HepG2 (cell line): ENCODE measurements around the gene GPR65. TPM values are rescaled to one million over a fixed set of nuclear protein-coding genes. Genes with fewer than 3 reads are reported as not detected.
A peak's percentile ranks its signal among the peaks of the same experiment; 100 is the strongest.

Experiments used
- EP300 ChIP-seq, 3 experiments: sonication (generic) in 1 of 3; formaldehyde crosslinking in 1 of 3; IDR thresholded peaks; 2 replicates each; pipeline versions ENCODE4 v1.5.1 to v1.6.1; 2011 to 2020; ENCODE audit warnings: low read depth in 2 of 3, low read length in 2 of 3, borderline replicate concordance in 1 of 3, improper control_type of control experiment in 1 of 3, mild to moderate bottlenecking in 1 of 3, missing genetic modification reagents in 1 of 3, moderate library complexity in 1 of 3
- ETV5 ChIP-seq: IDR thresholded peaks from 2 replicates; pipeline ENCODE4 v1.6.1; 2018; ENCODE audit warnings: missing biosample characterization, missing genetic modification reagents, inconsistent platforms, borderline replicate concordance
- GATA4 ChIP-seq: sonication (generic); IDR thresholded peaks from 2 replicates; pipeline ENCODE4 v1.6.1; 2016; ENCODE audit warnings: antibody characterized with exemption, low read depth, borderline replicate concordance
- HDAC2 ChIP-seq: sonication (generic); formaldehyde crosslinking; IDR thresholded peaks from 2 replicates; pipeline ENCODE4 v1.4.0; 2020; ENCODE audit warnings: missing genetic modification reagents
- HOXA3 ChIP-seq: sonication (generic); formaldehyde crosslinking; IDR thresholded peaks from 2 replicates; pipeline ENCODE4 v1.5.0; 2020; ENCODE audit warnings: missing genetic modification reagents
- MXD4 ChIP-seq: IDR thresholded peaks from 2 replicates; pipeline ENCODE4 v1.6.1; 2016; ENCODE audit warnings: mild to moderate bottlenecking, missing biosample characterization, missing genetic modification reagents
- MYC ChIP-seq: sonication (generic); formaldehyde crosslinking; IDR thresholded peaks from 2 replicates; pipeline ENCODE4 v1.9.0; 2021; ENCODE audit warnings: missing genetic modification reagents, borderline replicate concordance
- NKX3-1 ChIP-seq: sonication (generic); formaldehyde crosslinking; IDR thresholded peaks from 2 replicates; pipeline ENCODE4 v1.5.0; 2020; ENCODE audit warnings: missing genetic modification reagents
- NR2F2 ChIP-seq: IDR thresholded peaks from 2 replicates; pipeline ENCODE4 v1.6.1; 2012; ENCODE audit warnings: low read depth, inconsistent platforms, borderline replicate concordance
- POGZ ChIP-seq: sonication (generic); formaldehyde crosslinking; IDR thresholded peaks from 2 replicates; pipeline ENCODE4 v1.4.0; 2020; ENCODE audit warnings: mild to moderate bottlenecking, missing genetic modification reagents
- RBFOX2 ChIP-seq: fragments of 200-400 bp; formaldehyde crosslinking; IDR thresholded peaks from 2 replicates; pipeline ENCODE4 v1.6.1; 2017; ENCODE audit warnings: low read depth, mild to moderate bottlenecking, low read length
- SOX13 ChIP-seq, 3 experiments: fragments of 450-650 bp in 1 of 3; sonication (generic) in 1 of 3; formaldehyde crosslinking in 1 of 3; IDR thresholded peaks in 2 of 3; conservative IDR thresholded peaks in 1 of 3; 2 replicates each; pipeline versions ENCODE4 v1.5.0 to v1.6.1; 2016 to 2020; ENCODE audit warnings: antibody characterized with exemption in 1 of 3, mild to moderate bottlenecking in 1 of 3, missing compliant biosample characterization in 1 of 3, missing genetic modification reagents in 1 of 3, moderate library complexity in 1 of 3
- SOX5 ChIP-seq: IDR thresholded peaks from 2 replicates; pipeline ENCODE4 v1.6.1; 2016; ENCODE audit warnings: borderline replicate concordance
- ZFY ChIP-seq: sonication (generic); formaldehyde crosslinking; IDR thresholded peaks from 2 replicates; pipeline ENCODE4 v1.4.0; 2020; ENCODE audit warnings: missing genetic modification reagents
- polyA plus RNA-seq, 8 experiments: library from polyadenylated mRNA; depleted of rRNA in 3 of 8; stranded (reverse) in 7 of 8; unstranded in 1 of 8; fragments of >200 nt; fragmentation: Illumina TruSeq in 4 of 8; extraction: Trizol in 4 of 8; gene quantifications; 2 replicates each; pipeline versions ENCODE4 v1.2.1 to v1.2.3, GENCODE V29; 2011 to 2016; ENCODE audit warnings: low read depth in 4 of 8, missing spikeins in 1 of 8, mixed read lengths in 1 of 8; ENCODE audit not compliant: insufficient read depth in 1 of 8
- total RNA-seq, 5 experiments: library from RNA; depleted of rRNA; stranded (reverse); fragments of >200 nt; fragmentation: Illumina TruSeq; extraction: Trizol; gene quantifications; 2 replicates each; pipeline ENCODE4 v1.2.3, GENCODE V29; 2016; ENCODE audit warnings: low read depth in 1 of 5
- TF ChIP-seq, protein P1 (sequence below): sonication (generic); formaldehyde crosslinking; conservative IDR thresholded peaks from 2 replicates; pipeline ENCODE4 v1.4.0; 2020; ENCODE audit warnings: mild to moderate bottlenecking, missing genetic modification reagents, moderate library complexity
- TF ChIP-seq, protein P2 (sequence below): sonication (generic); formaldehyde crosslinking; IDR thresholded peaks from 2 replicates; pipeline ENCODE4 v1.4.0; 2020; ENCODE audit warnings: missing genetic modification reagents
- TF ChIP-seq, protein P3 (sequence below), 2 experiments: sonication (generic) in 1 of 2; formaldehyde crosslinking in 1 of 2; IDR thresholded peaks; 2 replicates each; pipeline versions ENCODE4 v1.4.0 to v1.6.1; 2016 to 2020; ENCODE audit warnings: borderline replicate concordance in 1 of 2, low read depth in 1 of 2, mild to moderate bottlenecking in 1 of 2, missing genetic modification reagents in 1 of 2

The GPR65 gene
- total and polyA plus RNA-seq, 2 of the 13 experiments (the other 11 are each of a cell fraction or from before 2014, with no cell fraction given): not detected

GRCh38 chr14:88024252-88025086, 19.5 kb downstream of the GPR65 start (continued):
- TF ChIP-seq RBFOX2 (peak; percentile 75; the same call in 1 of the 2 replicates), SOX13 (IDR thresholded peaks at IDR 0.05) (peak; percentile 50; the same call in 1 of the 2 replicates), SOX13 (CRISPR knock-in tag; conservative IDR thresholded peaks at IDR 0.05 in 1 of 2, IDR thresholded peaks at IDR 0.05 in 1 of 2) (peak in 1 of 2 experiments; percentile 89; a peak in 2 of 4 replicates), SOX5 (CRISPR knock-in tag) (peak; percentile 84), NKX3-1 (CRISPR knock-in tag) (peak; percentile 42; the same call in 1 of the 2 replicates), POGZ (CRISPR knock-in tag) (0 out of 2 replicates have a peak, but pooled peaks have one; percentile 24), MXD4 (CRISPR knock-in tag) (peak; percentile 61; the same call in 1 of the 2 replicates), EP300 (IDR thresholded peaks at IDR 0.05; ENCODE audit: low read depth in 2 of 2, low read length in 2 of 2) (peak in 1 of 2 experiments; percentile 41; a peak in 1 of 4 replicates), EP300 (CRISPR knock-in tag; IDR thresholded peaks at IDR 0.05; ENCODE audit: borderline replicate concordance) (peak; percentile 68), HDAC2 (CRISPR knock-in tag) (peak; percentile 82), GATA4 (peak; percentile 33; the same call in 1 of the 2 replicates), ZFY (CRISPR knock-in tag) (peak; percentile 52), ETV5 (CRISPR knock-in tag) (peak; percentile 58), NR2F2 (peak; percentile 1; the same call in 1 of the 2 replicates), MYC (CRISPR knock-in tag) (peak; percentile 29; the same call in 1 of the 2 replicates), HOXA3 (CRISPR knock-in tag) (peak; percentile 67)
- TF ChIP-seq, protein P1, sequence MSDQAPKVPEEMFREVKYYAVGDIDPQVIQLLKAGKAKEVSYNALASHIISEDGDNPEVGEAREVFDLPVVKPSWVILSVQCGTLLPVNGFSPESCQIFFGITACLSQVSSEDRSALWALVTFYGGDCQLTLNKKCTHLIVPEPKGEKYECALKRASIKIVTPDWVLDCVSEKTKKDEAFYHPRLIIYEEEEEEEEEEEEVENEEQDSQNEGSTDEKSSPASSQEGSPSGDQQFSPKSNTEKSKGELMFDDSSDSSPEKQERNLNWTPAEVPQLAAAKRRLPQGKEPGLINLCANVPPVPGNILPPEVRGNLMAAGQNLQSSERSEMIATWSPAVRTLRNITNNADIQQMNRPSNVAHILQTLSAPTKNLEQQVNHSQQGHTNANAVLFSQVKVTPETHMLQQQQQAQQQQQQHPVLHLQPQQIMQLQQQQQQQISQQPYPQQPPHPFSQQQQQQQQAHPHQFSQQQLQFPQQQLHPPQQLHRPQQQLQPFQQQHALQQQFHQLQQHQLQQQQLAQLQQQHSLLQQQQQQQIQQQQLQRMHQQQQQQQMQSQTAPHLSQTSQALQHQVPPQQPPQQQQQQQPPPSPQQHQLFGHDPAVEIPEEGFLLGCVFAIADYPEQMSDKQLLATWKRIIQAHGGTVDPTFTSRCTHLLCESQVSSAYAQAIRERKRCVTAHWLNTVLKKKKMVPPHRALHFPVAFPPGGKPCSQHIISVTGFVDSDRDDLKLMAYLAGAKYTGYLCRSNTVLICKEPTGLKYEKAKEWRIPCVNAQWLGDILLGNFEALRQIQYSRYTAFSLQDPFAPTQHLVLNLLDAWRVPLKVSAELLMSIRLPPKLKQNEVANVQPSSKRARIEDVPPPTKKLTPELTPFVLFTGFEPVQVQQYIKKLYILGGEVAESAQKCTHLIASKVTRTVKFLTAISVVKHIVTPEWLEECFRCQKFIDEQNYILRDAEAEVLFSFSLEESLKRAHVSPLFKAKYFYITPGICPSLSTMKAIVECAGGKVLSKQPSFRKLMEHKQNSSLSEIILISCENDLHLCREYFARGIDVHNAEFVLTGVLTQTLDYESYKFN (CRISPR knock-in tag): peak; percentile 75
- TF ChIP-seq, protein P2, sequence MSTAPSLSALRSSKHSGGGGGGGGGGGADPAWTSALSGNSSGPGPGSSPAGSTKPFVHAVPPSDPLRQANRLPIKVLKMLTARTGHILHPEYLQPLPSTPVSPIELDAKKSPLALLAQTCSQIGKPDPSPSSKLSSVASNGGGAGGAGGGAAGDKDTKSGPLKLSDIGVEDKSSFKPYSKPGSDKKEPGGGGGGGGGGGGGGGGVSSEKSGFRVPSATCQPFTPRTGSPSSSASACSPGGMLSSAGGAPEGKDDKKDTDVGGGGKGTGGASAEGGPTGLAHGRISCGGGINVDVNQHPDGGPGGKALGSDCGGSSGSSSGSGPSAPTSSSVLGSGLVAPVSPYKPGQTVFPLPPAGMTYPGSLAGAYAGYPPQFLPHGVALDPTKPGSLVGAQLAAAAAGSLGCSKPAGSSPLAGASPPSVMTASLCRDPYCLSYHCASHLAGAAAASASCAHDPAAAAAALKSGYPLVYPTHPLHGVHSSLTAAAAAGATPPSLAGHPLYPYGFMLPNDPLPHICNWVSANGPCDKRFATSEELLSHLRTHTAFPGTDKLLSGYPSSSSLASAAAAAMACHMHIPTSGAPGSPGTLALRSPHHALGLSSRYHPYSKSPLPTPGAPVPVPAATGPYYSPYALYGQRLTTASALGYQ: peak; percentile 74; the same call in 1 of the 2 replicates
- TF ChIP-seq, protein P3, sequence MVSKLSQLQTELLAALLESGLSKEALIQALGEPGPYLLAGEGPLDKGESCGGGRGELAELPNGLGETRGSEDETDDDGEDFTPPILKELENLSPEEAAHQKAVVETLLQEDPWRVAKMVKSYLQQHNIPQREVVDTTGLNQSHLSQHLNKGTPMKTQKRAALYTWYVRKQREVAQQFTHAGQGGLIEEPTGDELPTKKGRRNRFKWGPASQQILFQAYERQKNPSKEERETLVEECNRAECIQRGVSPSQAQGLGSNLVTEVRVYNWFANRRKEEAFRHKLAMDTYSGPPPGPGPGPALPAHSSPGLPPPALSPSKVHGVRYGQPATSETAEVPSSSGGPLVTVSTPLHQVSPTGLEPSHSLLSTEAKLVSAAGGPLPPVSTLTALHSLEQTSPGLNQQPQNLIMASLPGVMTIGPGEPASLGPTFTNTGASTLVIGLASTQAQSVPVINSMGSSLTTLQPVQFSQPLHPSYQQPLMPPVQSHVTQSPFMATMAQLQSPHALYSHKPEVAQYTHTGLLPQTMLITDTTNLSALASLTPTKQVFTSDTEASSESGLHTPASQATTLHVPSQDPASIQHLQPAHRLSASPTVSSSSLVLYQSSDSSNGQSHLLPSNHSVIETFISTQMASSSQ (IDR thresholded peaks at IDR 0.05; ENCODE audit: low read depth): peak; percentile 87
- TF ChIP-seq, protein P3 (CRISPR knock-in tag; IDR thresholded peaks at IDR 0.05; ENCODE audit: borderline replicate concordance): peak; percentile 93
